ENCODE measurements around the gene STPG2.

Gene STPG2

DNA sequence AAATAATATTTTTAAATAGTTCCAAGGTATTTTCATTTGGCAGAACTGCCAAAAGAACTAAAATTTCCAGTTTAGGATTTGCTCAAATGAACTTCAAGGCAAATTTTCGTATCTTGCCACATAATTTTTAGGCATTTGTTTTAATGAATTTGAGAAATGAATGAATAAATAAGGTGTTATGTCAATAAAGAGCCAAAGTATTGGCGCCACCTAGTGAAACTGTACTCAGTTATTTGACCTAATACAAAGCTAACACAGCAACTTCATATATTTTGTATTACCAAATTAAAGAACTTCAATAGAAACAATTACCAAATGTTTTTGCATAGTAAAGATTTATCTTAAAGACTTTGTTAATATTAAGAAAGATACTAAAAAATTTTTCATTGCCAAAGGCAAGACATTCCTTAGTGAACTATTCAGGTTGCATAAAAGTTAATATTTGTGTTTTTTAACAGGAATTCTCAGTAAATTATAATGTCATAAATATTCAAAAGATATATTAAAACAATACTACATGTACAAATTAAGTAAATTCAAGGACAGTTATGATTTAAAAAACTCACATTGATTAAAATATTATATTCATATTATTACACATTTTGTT, 50.3 kb downstream of the STPG2 start:
- no peak for DNase-seq

DNA sequence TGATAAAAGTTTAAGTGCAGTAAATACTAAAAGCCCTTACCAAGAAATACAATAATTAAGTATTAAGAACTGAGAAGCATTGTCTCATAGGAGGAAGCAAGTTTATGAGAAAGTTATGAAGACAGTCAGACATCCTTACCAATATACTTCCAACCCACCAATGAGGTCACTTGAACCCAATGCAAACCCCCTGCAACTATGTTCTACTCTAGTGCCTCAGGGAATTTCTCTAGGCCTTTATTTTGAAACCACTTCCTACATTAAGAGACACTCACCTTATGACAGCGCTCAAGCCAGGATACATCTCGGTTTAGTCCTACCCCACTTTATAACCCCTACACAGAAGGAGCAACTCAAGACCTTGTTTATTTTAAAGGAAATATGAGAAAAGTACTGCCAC, 61.3 kb downstream of the STPG2 start:
- no peak for DNase-seq

DNA sequence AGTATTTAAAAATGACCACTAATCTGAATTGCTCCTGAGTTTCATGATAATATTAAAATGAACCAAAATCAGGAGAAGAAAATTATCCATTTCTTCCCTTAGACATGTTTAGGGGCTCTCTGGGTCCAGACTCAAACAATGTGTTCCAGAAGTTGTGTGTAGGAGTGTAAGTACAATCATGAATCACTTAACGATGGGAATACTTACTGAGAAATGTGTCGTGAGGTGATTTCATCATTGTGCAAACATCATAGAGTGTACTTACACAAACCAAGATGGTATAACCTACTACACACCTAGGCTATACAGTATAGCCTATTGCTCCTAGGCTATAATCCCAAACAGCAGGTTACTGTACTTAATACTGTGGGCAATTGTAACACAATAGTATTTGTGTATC, 74.8 kb downstream of the STPG2 start:
- no peak for DNase-seq

DNA sequence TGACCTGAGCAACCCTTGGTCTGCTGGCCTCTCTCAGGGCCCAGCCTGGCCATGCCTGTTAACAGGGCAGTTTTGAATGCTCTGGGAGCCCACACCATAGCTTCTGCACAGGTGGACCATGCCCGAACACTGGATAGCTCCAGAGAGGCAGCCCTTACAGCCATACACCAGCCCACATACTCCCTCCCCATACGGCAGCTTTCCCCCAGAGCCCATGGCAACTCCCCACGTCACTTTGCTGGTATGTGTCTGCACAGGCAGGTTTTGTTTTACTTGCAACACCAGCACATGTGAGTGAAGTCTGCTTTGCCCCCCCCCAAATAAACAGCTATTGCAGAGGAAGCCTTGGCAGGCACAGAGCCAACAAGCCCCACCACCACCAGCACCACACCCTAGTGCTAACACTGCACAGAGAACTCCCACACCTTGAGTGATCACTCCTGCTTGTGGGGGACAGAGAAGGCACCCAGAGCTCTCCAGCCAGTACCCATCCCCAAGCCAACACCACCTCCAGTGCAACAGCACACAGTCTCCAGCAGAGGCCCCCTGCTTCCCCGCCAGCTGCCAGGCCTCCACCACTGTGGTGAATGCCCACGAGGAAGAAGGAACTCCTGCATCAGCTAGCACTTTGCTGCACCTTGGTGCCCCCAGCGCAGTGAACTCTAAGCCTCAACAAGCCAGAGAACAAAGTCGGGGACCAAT, 87.3 kb downstream of the STPG2 start:
- DNase-seq = no peak

DNA sequence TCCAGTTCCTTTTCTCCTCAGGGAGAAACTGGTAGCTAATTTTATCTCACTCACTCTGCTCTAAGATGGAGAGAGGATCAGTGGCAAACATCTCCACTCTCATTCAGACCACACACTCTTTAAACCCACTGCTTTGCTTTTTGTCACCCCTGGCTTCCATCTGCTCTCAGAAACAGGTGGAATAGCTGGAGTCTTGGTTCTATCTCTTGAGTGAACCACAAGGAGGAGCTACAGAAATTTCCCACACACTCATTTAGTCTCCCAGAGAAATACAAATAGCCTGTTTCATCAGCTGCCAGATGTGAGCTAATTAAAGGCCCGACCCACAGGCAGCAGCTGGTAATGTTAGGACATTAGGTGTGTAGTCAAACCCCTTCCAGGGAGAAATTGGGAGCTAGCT, 96.6 kb downstream of the STPG2 start:
- no peak for DNase-seq

DNA sequence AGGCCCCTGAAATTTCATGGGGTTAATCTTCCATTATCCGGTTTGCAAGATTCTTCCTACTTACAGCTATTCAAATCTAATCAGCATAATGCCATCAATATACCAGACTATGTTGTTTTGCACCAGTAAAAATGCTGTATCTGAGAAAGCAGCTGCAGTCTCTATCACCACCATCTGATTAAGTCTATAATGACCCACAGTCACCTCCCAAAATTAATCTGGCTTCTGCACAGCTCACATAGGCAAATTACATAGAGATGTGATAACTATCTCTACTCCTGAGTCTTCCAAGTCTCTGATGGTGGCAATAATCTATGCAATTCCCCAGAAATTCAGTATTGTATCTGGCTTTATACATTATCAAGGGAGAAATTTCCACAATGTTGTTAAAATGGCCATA, 113.2 kb downstream of the STPG2 start:
- DNase-seq = no peak

DNA sequence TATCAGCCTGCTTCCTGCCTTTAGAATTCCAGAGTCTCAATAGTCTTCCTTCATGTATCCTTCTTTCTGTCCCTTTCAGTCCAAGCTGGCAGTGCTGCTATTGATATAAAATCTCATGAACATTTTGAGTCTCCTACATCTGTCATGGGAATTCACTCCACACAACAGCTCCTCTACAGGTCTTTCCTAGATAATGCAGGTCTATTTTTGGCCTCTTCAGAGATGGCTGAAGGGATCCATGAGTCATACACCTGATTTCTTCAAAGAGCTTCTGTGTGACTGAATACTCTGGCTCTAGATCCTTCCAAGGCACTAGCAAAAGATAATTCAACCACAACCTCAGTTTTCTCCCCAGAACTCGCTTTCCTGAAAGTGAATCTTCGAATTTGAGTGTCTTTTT, 115.4 kb downstream of the STPG2 start:
- no peak for DNase-seq

DNA sequence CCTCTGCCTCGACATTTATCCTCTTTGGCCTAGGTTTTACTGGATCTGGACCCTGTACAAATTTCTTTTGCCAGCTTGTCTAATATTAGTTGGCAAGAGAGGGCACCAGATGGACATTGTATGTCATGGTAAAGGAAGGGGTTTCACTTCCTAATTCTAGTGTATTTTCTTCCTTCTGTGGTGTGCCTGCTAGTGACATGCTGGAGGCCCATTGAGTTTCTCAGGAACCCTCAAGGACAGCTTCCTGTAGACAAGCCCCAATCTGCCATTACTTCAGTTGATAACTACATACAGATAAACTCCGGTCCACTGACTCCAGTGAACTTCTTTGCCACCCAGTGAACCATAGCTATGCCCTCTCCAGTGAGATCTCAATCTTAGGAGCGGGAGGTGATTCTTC, 116.9 kb downstream of the STPG2 start:
- no peak for DNase-seq

DNA sequence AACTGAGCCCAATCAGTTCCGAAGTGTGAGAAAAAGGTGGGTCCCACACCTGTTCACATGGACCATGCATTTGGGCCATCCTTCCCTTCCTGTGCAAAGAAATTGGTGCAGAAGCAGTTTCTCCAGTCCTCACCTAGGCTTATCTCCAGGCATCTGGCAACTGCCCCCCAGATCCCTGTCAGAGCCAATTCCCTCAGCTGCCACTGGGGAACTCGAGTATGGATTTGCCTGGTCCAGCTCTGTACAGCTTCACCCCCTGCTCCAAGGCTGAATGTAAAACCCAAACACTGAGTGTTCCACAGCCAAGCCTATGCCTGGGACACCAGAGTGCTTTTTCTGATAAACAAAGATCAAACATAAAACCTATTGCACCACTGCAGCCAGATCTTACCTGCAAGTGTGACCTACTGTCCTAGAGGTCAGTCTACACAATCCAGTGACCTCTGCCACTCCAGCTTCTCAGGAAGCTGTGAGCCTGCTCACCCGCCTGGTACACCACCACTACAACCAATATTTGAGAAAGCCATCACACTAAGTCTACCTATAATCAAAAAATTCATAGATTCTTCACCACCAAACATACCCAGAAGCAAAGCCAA, 136.4 kb downstream of the STPG2 start:
- DNase-seq = no peak

DNA sequence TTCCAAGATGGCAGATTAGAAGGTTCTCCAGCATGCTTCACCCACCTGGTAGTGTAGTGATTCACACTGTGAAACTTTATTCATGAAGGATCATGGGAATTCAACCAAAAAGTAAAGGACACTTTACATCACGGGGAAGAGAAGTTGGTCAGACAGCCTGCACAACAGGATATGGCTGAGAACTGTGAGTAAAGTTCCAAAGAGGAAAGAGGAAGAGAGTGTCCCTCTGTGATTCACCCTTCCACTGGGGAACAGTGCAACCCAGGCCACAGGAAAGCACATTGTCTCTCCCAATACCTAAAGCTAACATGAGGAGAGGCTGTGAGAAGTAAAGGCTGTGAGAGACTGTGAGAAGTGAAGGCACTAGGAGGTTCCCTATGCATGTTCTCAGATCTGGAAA, 137.2 kb downstream of the STPG2 start:
- DNase-seq = no peak

DNA sequence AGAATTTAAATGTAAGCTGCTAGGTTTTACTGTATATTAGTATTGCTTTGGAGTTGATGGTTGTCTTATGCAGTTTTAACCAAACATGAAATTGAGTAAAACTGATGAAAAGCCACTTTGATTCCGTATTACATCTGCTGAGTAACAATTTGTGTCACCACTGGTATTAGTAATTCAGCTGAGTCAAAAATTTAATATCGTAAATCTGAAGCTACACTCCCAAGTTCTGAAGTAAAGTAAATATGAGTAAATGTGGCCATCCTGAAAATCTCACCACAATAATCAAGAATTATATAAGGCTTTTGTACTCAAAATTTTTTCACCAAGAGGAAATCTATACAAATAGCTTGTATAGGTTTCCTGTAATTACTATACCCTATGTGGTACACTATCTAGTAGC, 142.3 kb downstream of the STPG2 start:
- DNase-seq = no peak

DNA sequence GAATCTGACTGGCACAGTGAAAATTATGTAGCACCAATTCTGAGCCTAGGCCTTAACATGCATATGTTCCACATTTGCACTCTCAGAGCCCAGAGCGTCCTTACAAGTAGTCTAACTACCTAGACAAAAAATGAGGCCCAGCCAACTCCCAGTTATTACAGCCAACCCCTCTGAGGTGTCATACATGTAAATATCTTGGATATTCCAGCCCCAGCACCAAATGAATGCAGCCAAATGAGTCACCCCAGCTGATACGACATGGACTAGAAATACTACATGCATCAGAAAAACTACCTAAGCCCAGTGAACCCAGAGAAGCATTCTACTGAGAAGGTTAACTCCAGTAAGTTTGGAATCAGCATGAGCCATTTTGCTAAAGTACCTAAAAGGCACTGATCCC, 145.1 kb downstream of the STPG2 start:
- no peak for DNase-seq

DNA sequence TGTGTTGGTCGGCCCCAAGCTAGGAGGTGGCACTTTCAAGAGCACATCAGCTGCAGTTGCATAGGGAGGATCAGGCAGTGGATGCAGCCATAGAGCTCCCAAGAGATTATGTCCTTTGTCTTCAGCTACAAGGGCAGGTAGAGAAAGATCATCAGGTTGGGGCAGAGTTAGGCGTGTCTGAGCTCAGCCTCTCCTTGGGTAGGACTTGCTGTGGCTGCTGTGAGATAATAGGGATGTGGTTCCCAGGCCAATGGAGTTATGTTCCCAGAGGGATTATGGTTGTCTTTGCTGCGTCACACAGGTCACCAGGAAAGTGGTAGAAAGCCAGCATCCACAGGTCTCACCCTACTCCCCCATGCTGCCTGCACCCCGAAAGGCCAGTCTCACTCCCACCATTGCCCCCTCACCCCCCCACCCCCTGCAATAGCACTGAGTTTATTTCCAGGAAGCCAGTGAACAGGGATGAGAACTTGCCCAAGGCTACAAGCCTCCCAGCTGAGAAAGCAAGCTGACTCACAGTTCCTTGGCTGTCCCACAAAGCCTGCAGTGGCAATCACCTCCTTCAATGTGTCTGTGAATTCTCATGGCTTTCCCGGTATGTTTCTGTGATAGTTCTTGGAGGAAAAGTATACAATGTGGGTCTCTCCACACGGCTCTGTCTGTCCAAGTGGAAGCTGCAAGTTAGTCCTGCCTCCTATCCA, 148.4 kb downstream of the STPG2 start:
- no peak for DNase-seq

DNA sequence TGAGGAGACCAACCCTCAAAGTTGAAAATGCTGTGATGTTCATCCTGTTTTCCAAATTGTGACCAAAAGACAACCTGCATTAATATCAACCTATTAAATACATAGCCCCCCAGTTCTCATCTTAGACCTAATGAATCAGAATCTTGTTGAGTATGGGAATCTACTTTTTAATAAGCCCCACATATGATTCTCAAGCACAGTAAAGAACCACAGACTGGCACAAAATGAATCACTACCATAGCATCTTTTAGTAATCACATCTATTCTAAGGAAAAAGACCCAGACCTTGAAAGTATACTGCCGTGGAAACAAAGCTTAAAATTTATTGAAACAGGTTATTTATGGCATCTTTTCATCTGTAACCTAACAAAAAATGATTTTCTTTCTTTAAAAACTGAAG, 152.9 kb downstream of the STPG2 start:
- DNase-seq = no peak

DNA sequence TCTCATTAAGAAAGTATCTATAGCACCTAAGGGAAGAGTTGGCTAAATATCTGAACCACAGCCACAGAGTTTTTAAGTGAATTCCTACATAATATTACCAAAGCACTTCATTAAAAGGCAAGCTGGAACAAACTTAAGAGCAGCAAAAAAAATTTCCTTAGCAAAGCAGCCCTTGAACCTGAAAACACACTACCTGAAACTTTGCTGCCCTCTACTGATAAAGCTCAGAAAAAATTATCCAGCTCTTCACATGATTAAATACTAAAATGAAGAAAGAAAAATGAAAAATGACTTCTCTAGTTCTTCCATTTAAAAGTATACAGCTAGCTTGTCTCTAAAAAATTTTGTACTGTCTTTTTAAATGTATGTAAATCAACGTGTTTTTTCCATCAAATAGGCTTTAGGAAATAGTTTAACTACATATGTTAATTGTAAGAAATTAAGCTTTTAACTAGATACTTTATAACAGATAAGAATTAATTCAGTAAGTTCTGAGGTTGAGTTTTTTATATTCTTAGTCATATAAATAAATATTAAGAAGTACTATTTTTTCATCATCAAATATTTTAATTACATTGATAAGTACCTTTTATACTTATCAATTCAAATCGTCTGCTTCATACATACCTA, 156.1 kb downstream of the STPG2 start:
- peak; percentile 0 for DNase-seq

DNA sequence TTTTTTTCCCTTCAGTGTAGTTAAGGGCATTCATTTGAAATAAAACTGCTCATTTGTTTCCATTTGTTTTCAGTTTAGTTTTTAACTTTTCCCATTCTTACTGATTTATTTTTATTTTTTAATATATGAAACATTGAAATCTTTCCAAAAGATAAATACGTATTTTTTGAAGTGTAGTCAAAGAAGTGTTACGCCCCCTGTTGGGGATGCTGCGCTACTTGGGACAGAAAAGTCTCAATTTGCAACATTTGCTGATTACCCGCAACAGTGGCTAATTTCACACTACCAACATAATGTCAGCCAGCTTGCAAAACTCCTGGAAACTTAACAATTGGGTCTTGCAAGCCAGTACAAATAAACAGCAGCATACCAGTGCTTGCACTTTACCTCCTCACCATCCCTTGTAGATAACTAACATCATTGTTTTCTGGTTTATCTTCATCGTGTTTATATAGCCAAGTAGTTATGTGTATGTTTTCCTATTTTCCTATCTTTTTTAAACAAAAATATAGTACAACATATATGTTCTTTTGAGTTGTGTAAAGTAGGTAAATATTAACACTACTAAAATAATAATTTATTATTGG, 158.6 kb downstream of the STPG2 start:
- DNase-seq = no peak

DNA sequence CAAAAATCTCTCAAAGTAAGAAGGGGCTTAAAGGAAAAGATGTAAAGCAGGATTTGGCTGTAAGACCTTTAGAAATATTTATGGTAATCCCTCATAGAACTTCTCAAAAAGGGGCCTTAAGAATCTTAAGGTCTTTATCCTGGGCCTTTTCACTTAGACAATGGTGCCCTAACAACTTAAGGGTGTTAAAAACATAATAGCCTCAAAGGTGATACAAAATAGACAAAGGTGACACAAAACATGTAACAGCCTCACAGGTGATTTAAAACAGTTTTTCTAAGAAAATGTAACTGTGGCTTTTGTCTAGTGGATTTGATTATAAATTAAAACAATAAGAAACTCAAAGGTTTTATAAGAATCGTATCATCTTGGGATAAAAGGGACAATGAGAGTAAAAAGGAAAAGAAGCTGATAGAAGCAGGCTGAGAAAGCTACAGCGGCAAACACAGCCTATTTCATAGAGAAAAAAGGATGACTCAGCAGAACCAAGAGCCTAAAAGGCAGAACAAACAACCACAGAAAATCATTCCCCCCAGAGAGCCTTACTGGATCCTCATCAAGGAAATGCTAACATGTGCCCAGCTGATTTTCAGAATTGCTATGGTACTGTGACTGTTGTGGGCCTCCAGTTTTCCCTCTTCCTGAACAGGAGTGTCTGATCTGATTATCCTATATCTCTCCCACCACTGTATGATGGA, 164.3 kb downstream of the STPG2 start:
- DNase-seq = no peak

DNA sequence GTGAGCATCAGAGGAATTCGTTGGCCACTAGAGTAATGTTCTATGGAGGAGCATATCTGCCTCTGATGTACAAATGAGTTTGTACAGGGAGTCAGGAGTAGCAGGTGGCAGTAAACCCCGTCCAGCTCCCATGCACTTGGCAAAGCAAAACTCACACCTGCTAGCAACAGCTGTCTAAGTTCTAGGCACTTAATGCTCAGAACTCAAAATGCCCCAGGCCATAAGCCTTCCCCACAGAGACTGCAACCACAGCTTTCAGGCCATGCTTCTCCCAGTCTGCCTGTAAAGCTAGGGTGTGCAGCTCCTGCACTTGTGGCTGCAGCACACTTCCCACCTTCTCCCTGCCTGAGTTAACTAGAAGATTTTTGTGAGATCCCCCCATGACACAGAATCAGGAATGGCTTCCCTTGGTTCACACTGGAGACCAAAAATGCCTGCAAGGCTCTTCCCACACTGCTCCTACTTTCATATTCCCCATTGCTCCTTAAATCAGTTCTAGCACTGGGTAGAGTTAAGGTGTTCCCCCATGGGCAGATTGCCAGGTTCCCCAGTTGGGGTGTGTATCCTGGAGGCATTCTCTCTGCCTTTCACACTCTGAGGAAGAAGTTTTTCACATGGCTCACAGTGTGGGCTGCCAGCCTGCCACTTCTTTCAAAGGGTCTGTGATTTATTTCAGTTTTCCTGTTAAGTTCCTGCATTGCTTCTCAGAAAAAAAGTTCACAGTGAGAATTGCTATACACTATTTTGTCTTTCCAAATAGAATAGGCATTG, 189.9 kb downstream of the STPG2 start:
- no peak for DNase-seq

DNA sequence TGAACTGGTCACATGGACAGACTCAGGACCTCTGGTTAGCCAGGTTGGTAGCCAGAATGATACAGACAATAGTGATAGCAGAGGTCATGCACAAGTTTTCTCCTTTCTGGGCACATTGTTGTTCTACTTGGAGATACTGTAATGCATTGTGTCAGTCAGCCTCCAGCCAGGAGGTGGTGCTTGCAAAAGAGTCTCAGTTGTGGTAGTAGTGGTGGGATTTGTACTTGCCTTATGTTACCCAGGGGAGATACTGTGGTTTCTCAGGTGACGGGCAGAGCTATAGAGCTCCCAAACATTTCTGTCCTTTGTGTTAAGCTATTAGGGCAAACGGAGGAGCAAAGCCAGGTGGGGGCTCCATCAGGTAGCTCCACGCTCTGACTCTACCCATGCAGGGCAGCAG, 190.5 kb downstream of the STPG2 start:
- no peak for DNase-seq

DNA sequence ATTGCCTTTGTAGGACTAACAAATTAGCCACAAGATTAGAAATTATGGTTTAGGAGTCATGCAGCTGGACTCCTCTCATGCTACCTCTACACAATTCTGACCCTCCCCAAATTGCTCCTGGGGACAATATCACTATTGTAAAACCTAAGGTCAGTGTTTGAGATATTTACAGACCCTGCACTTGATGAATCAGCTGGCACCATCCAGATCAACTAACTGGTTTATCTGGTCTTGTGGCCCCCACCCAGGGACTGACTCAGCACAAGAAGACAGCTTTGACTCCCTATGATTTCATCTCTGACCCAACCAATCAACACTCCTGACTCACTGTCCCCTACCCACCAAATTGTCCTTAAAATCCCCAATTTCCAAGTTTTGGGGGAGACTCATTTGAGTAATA, 192.4 kb downstream of the STPG2 start:
- no peak for DNase-seq

DNA sequence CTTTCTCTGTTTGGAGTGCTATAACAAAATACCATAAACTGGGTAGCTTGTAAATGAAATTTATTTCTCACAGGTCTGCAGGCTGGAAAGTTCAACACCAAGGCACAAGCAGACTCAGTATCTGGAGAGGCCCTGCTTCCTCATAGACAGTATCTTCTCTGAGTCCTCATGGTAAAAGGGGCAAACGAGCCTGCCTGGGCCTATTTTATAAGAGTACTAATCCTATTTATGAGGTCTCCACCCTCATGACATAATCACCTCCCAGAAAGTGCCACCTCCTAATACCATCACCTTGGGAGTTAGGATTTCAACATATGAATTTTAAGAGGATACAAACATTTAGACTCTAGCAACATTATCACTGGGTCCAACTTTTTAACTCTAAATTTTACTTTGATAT, 200.3 kb downstream of the STPG2 start:
- DNase-seq = no peak

DNA sequence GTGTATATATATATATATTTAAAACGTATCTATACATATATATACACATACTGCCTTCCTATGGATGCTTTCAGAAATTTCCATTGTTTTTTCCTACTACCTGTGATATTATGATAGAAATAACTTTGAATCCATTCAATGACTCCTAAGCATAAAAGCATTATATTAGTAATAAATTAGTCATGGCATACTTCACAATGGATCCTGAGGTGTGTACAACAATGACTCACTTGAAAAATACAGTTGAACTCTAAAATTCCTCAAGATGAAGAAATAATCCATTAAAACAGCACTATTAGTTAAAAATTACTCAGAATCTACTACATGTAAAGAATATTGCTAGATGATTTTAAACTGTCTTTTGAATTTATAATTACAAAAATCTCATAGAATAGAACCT, 201.1 kb downstream of the STPG2 start:
- no peak for DNase-seq
